Fibroblast of pulmonary artery (primary cell): ENCODE results near the gene SKA1.
A peak's percentile ranks its signal among the peaks of the same experiment; 100 is the strongest.

Experiments used
- DNase-seq: peaks from one replicate; pipeline ENCODE4 v3.0.0-alpha.2; 2010; ENCODE audit warnings: low read depth
- H3K4me3 ChIP-seq: replicated peaks from 2 replicates; pipeline ENCODE4 v1.5.1; 2011; ENCODE audit warnings: low read depth, mild to moderate bottlenecking, control low read depth, low read length, moderate library complexity
- CTCF ChIP-seq: IDR thresholded peaks from 2 replicates; pipeline ENCODE4 v1.5.1; 2011; ENCODE audit warnings: mild to moderate bottlenecking, control low read depth, low read length, inconsistent platforms; ENCODE audit errors: missing control alignments

Gene SKA1

GRCh38 chr18:50360611-50361010 lies 14.2 kb upstream of the SKA1 start:
- H3K4me3 ChIP-seq = no peak overlapping the region
- DNase-seq = no peak
- no peak for TF ChIP-seq CTCF

GRCh38 chr18:50369672-50370071 lies 5.2 kb upstream of the SKA1 start:
- DNase-seq = no peak

GRCh38 chr18:50372743-50373142 lies 2.1 kb upstream of the SKA1 start:
- DNase-seq = no peak
- no peak for TF ChIP-seq CTCF
- no peak overlapping the region for H3K4me3 ChIP-seq

More at GRCh38 chr18:50369672-50370071, 5.2 kb upstream of the SKA1 start:
- no peak overlapping the region for H3K4me3 ChIP-seq
- TF ChIP-seq CTCF = no peak

GRCh38 chr18:50373561-50374219 lies 1.2 kb upstream of the SKA1 start:
- no peak for DNase-seq
- TF ChIP-seq CTCF = no peak
- no peak overlapping the region for H3K4me3 ChIP-seq

DNA sequence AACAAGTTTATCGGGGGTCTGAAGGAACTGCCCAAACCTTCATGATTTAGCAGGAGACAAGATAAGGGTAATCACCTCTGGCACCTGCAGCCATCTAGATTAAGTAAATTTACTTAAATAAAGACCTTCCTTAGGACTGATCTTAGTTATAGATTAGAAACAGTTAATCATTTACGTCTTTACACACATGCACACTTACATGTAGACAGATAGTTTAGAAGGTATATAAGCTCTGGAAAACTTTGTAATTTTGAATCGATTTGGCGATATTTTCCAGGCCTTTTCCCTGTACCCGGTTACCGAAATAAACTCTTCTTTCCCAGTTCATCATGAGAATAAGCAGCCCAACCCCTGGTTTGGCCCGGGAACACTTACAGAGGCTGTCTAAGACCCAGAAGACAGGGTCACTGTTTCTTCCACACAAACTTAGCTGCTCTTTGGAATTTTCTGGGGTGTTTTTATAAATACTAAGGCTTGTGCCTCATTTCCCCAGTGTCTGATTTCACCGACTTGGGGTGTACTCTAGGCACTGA lies 560 bp upstream of the SKA1 start:
- peak overlapping the region; percentile 78 for H3K4me3 ChIP-seq
- no peak for TF ChIP-seq CTCF
- no peak for DNase-seq

DNA sequence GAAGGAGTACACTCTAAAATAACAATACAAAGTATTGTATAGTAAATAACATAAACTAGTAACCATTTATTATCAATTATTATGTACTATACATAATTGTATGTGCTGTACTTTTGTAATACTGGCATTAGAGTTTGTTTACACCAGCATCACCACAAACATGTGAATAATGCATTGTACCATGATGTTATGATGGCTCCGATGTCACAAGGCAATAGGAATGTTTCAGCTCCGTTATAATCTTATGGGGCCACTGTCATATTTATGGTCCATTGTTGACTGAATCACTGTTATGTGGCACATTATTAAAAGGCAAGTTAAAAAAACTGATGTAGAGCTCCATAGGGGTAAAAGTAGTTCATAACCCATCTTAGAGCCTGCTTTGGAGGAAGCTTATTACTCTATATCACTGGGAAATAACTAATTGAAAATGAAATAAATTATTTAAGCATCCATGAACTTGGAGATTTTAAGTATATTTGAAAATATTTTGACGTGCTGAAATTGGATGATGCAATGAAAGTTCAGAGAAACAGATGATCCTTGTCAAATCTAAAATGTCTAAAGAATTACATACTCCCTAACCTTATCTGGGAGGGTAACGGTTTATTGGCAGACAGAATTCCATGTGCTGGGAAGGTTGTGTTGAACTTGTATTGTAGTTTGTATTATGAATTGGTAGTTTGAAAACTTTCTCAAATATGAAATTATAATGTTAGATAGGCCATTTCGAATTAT lies 2.4 kb downstream of the SKA1 start:
- H3K4me3 ChIP-seq = no peak overlapping the region
- no peak for TF ChIP-seq CTCF
- peak; percentile 52 for DNase-seq
